NK-92 (cell line): Measurements from ENCODE around the gene ANO7.

ENCODE experiments used
- DNase-seq: peaks from one replicate; lab custom pipeline; 2025; ENCODE audit not compliant: unreplicated experiment; lab: John Stamatoyannopoulos, UW

The ANO7 gene, protein sequence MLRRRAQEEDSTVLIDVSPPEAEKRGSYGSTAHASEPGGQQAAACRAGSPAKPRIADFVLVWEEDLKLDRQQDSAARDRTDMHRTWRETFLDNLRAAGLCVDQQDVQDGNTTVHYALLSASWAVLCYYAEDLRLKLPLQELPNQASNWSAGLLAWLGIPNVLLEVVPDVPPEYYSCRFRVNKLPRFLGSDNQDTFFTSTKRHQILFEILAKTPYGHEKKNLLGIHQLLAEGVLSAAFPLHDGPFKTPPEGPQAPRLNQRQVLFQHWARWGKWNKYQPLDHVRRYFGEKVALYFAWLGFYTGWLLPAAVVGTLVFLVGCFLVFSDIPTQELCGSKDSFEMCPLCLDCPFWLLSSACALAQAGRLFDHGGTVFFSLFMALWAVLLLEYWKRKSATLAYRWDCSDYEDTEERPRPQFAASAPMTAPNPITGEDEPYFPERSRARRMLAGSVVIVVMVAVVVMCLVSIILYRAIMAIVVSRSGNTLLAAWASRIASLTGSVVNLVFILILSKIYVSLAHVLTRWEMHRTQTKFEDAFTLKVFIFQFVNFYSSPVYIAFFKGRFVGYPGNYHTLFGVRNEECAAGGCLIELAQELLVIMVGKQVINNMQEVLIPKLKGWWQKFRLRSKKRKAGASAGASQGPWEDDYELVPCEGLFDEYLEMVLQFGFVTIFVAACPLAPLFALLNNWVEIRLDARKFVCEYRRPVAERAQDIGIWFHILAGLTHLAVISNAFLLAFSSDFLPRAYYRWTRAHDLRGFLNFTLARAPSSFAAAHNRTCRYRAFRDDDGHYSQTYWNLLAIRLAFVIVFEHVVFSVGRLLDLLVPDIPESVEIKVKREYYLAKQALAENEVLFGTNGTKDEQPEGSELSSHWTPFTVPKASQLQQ

GRCh38 chr2:241188361-241189092 lies at the start of gene ANO7:
TSS of gene ANO7 (plus strand) at chr2:241188677. CDS start at chr2:241190064, 1,387 bp downstream.
- no peak for DNase-seq

- no peak for DNase-seq
Observed at GRCh38 chr2:241139531-241140444, 48.7 kb upstream of the ANO7 start.

DNA sequence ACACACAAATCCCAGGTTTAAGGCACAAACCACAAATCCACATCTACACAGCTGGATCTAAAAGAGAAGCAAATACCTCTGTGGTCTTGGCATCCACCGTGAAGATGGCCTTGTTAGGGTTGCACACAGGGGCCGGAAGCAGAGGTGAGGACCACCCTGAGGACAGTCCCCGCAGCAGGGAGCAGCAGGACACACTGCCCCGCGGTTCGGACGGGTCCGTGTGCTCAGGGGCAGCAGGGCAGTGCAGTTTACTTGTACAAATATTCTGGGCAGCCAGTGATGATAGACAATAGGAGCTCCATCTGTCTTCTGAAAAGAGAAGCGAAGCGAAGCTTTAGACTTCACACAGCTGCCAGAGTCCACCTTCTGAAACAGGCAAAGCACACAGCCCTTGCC lies 48.0 kb upstream of the ANO7 start:
- DNase-seq: no peak

DNA sequence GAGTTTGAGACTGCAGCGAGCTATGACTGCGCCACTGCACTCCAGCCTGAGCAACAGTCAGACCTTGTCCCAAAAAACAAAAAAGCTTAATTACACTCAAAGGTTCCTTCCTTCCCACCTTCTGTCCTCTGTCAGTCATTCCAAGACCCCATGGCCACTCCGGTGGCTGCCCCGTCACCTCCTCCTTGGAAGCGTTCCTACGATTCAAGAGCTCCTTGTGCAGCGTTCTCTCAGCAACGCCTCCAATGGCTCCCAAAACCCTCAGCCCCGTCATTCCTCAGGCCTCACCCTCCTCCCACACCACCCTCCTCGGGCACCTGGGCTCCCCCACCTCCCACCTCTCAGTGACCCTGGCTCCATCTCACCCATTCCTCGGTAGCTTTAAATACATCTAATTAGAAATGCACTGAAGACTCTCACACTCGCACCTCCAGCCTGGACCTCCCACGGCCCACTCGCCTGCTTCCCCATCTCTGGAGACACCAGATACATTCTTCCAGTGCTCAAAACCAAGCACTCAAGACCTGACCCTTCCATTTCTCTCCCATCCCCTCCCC lies 47.2 kb upstream of the ANO7 start:
- no peak for DNase-seq

DNA sequence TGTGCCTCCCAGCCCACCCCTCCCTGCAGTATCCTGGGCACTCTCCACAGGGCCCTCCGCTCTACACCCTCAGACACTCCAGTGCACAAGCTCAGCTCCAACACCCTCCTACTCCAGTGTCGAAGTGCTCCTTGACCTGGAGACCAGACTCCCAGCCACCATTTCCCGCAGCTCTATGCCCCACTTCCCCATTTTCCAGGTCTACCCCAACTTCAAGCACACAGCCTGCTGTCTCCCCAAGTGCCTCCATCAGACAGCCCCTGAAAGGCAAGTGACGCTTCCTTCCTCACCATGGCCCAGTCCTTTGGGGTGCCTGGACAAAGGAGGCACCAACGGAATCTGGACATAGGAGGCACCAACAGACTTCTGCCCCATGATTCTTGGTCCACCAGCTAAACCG lies 46.4 kb upstream of the ANO7 start:
- DNase-seq: no peak

- no peak for DNase-seq
Observed at GRCh38 chr2:241142593-241142992, 45.9 kb upstream of the ANO7 start.

- DNase-seq: no peak
Observed at GRCh38 chr2:241146286-241146685, 42.2 kb upstream of the ANO7 start.

DNA sequence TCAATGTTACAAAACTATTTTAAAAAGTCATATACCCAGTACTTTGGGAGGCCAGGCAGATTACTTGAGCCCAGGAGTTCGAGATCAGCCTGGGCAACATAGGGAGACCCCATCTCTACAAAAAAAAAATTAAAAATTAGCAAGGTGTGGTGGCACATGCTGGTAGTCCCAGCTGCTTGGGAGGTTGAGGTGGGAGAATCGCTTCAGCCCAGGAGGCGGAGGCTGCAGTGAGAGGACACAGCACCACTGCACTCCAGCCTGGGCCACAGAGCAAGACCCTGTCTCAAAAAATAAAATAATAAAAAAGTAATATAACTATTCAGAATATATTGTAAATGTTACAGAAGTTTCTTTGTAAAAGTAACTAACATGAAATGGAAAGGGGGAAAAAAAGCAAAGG lies 41.1 kb upstream of the ANO7 start:
- DNase-seq: no peak

DNA sequence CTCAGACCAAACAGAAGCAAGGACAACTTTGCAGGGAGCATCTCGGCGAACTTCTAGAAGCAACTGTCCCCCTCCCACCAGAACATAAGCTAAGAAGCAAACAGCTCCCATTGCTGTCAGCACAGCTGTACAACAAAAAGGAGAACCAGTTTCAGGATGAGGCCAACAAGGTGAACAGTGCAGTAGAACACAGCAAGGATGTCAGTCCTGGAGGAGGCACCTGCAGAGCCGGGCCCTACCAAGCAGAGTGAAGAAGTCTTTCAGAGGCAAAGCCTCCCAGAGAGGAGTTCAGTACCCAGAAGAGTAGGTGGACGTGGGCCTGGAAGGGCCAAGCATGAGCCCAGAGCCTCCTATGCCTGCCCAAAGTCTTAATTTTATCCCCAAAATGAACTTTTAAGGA lies 40.2 kb upstream of the ANO7 start:
- no peak for DNase-seq

GRCh38 chr2:241148891-241149674 lies 39.4 kb upstream of the ANO7 start, which contains the start of gene PASK:
TSS of gene PASK (minus strand) at chr2:241149472. CDS start at chr2:241143032, 6,440 bp downstream.
- DNase-seq: peak; percentile 52

- DNase-seq: no peak
Observed at GRCh38 chr2:241149675-241149924, 38.9 kb upstream of the ANO7 start.

- DNase-seq: peak; percentile 65
Observed at GRCh38 chr2:241149925-241150659, 38.4 kb upstream of the ANO7 start, which contains the start of gene PPP1R7. TSS of gene PPP1R7 (plus strand) at chr2:241150467. CDS start at chr2:241150496, 29 bp downstream.

GRCh38 chr2:241150660-241151530 lies 37.6 kb upstream of the ANO7 start:
- no peak for DNase-seq

- DNase-seq: no peak
Observed at GRCh38 chr2:241151934-241152660, 36.4 kb upstream of the ANO7 start.

GRCh38 chr2:241153616-241154015 lies 34.9 kb upstream of the ANO7 start:
- DNase-seq: no peak

- DNase-seq: no peak
Observed at GRCh38 chr2:241154915-241155314, 33.6 kb upstream of the ANO7 start.

DNA sequence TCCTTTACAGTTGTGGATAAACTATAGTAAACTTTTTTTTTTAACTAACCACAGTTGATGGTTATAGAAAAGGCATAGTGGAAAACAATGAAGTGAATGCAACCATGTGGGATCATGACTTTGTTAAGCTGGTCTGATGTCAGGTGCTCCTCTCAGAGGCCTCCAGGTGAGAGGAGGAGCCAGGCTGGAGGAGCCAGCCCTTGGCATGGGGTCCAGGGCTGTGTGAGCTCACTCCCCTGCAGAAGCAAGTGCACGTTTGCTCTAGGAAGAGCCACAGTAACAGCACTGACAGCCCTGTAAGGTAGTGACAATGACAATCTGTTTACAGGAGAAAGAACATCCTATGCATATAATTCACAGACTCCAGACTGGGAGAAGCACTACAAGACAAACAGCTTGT lies 32.5 kb upstream of the ANO7 start:
- DNase-seq: no peak
